WI38 (cell line): ENCODE results near the gene DST.

ENCODE experiments used
- H3K4me3 ChIP-seq: 2 replicates; pipeline ENCODE4 v1.5.1; 2011; ENCODE audit warnings: low read depth, mild to moderate bottlenecking, control low read depth, low read length
- TF ChIP-seq, protein P1 (sequence below): IDR thresholded peaks from 2 replicates; pipeline ENCODE4 v1.5.1; 2012; ENCODE audit warnings: low read depth, mild to moderate bottlenecking, control low read depth, low read length

Gene DST

GRCh38 chr6:56642366-56643261, at the start of gene DST:
TSS of gene DST (minus strand) at chr6:56642889.
- TF ChIP-seq, protein P1, sequence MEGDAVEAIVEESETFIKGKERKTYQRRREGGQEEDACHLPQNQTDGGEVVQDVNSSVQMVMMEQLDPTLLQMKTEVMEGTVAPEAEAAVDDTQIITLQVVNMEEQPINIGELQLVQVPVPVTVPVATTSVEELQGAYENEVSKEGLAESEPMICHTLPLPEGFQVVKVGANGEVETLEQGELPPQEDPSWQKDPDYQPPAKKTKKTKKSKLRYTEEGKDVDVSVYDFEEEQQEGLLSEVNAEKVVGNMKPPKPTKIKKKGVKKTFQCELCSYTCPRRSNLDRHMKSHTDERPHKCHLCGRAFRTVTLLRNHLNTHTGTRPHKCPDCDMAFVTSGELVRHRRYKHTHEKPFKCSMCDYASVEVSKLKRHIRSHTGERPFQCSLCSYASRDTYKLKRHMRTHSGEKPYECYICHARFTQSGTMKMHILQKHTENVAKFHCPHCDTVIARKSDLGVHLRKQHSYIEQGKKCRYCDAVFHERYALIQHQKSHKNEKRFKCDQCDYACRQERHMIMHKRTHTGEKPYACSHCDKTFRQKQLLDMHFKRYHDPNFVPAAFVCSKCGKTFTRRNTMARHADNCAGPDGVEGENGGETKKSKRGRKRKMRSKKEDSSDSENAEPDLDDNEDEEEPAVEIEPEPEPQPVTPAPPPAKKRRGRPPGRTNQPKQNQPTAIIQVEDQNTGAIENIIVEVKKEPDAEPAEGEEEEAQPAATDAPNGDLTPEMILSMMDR, result no peak
- no peak within 1 kb of the TSS for H3K4me3 ChIP-seq

DNA sequence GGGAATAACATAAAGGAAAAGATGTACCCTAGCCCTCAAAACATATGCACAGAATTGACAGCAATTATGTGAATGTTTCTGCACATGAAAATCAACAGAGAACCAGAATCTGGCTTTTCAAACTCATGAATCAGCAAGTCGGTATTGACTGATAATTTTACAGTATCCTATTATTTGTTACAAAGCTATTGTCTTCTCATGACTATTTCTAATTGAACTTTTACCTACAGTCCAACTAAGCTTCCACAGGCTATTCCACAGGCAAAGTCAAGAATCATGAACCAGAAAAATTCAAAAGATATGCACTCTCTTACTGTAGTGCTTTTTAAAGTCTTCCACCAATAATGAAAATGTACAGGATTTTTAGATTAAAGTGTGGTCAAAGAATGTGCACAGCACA, 49.1 kb upstream of the DST start:
- peak overlapping the region; percentile 61 for H3K4me3 ChIP-seq
- TF ChIP-seq, protein P1, result no peak

DNA sequence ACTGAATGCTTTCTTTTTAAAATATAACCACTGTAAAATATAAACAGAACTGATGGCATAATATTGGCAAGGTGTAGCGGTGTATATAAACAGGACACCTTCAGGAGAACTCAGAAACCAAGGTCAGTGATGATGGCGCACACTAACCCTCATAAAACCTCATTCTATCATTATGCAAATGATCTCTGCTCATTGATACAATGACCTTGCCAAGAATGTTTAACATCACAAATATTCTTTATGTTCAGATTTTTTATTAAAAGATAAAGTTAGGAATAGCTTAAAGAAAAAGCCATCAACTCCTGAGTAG, 48.6 kb upstream of the DST start:
- TF ChIP-seq, protein P1, result no peak
- H3K4me3 ChIP-seq, result peak overlapping the region; percentile 61

DNA sequence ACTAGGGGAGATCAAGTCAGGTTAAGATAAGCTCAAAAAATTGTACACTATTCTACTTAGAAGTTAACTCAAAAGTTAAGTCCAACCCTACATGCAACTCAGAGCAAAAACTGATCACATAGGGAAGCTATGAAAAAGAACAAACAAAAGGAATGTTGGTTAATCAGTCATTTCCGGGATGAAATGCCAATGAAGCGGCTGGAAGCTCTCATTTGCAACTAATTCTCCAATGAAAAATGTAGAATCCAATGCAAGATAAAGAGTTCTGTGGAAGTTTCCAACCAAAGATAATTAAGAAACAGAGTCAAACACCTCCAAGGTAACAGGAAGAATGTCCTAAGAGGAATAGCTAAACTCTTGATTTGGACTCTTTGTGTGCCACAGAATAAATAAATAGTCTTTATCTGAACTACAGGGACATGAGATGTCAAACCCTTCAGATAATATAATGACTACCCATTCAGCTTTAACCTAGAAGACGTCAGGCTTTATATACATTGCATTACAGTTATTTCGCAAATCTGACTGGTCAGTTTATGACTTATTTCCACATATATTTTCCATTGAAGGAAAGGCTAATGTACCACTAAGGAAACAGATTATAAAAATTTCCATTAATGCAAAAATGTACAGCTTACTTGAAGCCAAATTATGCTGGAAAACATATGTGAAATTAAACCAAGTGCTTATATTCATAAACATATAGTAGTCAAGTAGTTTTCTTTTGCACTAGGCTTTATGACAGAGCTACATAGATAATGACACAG, 48.0 kb upstream of the DST start:
- peak overlapping the region; percentile 61 for H3K4me3 ChIP-seq

DNA sequence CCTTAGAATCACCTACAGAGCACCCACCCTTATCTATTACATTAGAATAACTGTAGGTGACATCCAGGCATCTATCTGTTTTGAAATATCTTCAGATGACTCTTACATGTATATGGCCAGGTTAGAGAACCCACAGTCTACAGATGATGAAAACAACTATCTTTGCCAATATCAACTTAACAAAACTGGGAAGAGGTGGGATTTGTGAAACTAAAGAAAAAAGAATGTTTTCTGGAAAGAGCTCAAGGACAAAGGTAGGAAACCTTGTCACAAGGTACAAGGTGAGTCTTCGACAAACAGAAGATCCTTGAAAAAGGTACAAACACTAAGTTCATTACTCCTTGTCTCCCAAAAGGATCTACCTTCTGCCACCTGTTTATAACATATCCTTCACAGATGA, 47.0 kb upstream of the DST start:
- peak overlapping the region; percentile 61 for H3K4me3 ChIP-seq
- TF ChIP-seq, protein P1, result no peak

More for the DNA sequence above, 48.0 kb upstream of the DST start:
- TF ChIP-seq, protein P1, result no peak

- TF ChIP-seq, protein P1, result no peak
- no peak overlapping the region for H3K4me3 ChIP-seq
These were observed 46.4 kb upstream of the DST start for GRCh38 chr6:56689114-56689513.

DNA sequence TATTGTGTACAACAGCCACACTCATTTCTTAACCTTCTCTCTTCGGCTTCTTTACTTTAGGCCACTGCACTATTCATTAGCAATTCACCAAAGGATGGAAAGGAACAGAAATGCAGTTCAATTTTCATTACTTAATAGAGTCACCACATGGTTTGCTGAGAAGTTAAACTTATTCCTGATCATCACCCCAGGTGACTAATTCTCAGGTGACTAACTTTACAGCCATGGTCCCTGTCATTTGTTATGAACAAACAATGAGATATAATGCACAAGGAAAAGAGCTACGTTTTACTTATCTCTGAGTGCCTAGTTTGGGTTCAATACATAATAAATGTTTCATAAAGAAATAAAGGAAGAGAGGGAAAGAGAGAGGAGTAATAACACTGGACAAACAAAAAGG, 45.8 kb upstream of the DST start:
- no peak overlapping the region for H3K4me3 ChIP-seq
- TF ChIP-seq, protein P1, result no peak
